H9 (cell line): ENCODE data around the gene MAPRE3. TPM values are rescaled to one million over a fixed set of nuclear protein-coding genes. Genes with fewer than 3 reads are reported as not detected.

ENCODE experiments used
- DNase-seq: peaks from one replicate; pipeline ENCODE4 v3.0.0-alpha.2; 2017
- H2AFZ ChIP-seq: one replicate; pipeline ENCODE4 v1.6.1; 2013; ENCODE audit warnings: mild to moderate bottlenecking, low read length, control low read depth, moderate library complexity
- H2AK5ac ChIP-seq: 2 replicates; pipeline ENCODE4 v1.6.1; 2013; ENCODE audit warnings: low read length, control low read depth, mixed read lengths; ENCODE audit not compliant: insufficient read length
- H2BK120ac ChIP-seq: one replicate; pipeline ENCODE4 v1.6.1; 2013; ENCODE audit warnings: low read depth, mild to moderate bottlenecking, low read length, control low read depth, inconsistent platforms; ENCODE audit not compliant: poor library complexity, severe bottlenecking
- H2BK12ac ChIP-seq: 2 replicates; pipeline ENCODE4 v1.6.1; 2013; ENCODE audit warnings: low read length, control low read depth, mixed read lengths, low read depth; ENCODE audit not compliant: insufficient read length
- H2BK15ac ChIP-seq: 2 replicates; pipeline ENCODE4 v1.6.1; 2013; ENCODE audit warnings: low read depth, low read length, control low read depth
- H2BK20ac ChIP-seq: one replicate; pipeline ENCODE4 v1.6.1; 2013; ENCODE audit warnings: low read depth, mild to moderate bottlenecking, low read length, control low read depth, inconsistent platforms; ENCODE audit not compliant: poor library complexity, severe bottlenecking
- H2BK5ac ChIP-seq: 2 replicates; pipeline ENCODE4 v1.6.1; 2013; ENCODE audit warnings: low read length, control low read depth, mixed read lengths; ENCODE audit not compliant: insufficient read length
- H3K14ac ChIP-seq: 2 replicates; pipeline ENCODE4 v1.6.1; 2013; ENCODE audit warnings: low read length, control low read depth; ENCODE audit not compliant: insufficient read depth
- H3K18ac ChIP-seq: 2 replicates; pipeline ENCODE4 v1.6.1; 2013; ENCODE audit warnings: low read depth, mild to moderate bottlenecking, mixed read lengths, low read length, control low read depth; ENCODE audit not compliant: insufficient read length
- H3K23ac ChIP-seq: 2 replicates; pipeline ENCODE4 v1.6.1; 2013; ENCODE audit warnings: low read length, control low read depth, mixed read lengths, low read depth; ENCODE audit not compliant: insufficient read length
- H3K23me2 ChIP-seq: 2 replicates; pipeline ENCODE4 v1.6.1; 2013; ENCODE audit warnings: low read depth, mild to moderate bottlenecking, mixed read lengths, low read length, control low read depth; ENCODE audit not compliant: insufficient read length, poor library complexity, severe bottlenecking
- H3K27ac ChIP-seq: 2 replicates; pipeline ENCODE4 v1.5.1; 2013; ENCODE audit warnings: low read length, control low read depth, mixed read lengths, low read depth; ENCODE audit not compliant: insufficient read length
- H3K27me3 ChIP-seq: 2 replicates; pipeline ENCODE4 v1.6.1; 2013; ENCODE audit warnings: low read length, control low read depth, inconsistent platforms; ENCODE audit not compliant: insufficient read depth
- H3K4ac ChIP-seq: 2 replicates; pipeline ENCODE4 v1.6.1; 2013; ENCODE audit warnings: low read depth, mild to moderate bottlenecking, control low read depth, inconsistent platforms, low read length, moderate library complexity
- H3K4me1 ChIP-seq: 2 replicates; pipeline ENCODE4 v1.6.1; 2013; ENCODE audit warnings: low read length, control low read depth, inconsistent platforms; ENCODE audit not compliant: insufficient read depth
- H3K4me2 ChIP-seq: 2 replicates; pipeline ENCODE4 v1.6.1; 2013; ENCODE audit warnings: low read length, control low read depth, mixed read lengths; ENCODE audit not compliant: insufficient read length, insufficient read depth
- H3K56ac ChIP-seq: 2 replicates; pipeline ENCODE4 v1.6.1; 2013; ENCODE audit warnings: low read depth, mild to moderate bottlenecking, mixed read lengths, low read length, control low read depth; ENCODE audit not compliant: insufficient read length
- H3K79me1 ChIP-seq: 2 replicates; pipeline ENCODE4 v1.6.1; 2013; ENCODE audit warnings: low read depth, mild to moderate bottlenecking, moderate library complexity, low read length, control low read depth, inconsistent platforms; ENCODE audit not compliant: insufficient read depth, poor library complexity, severe bottlenecking
- H3K79me2 ChIP-seq: 2 replicates; pipeline ENCODE4 v1.6.1; 2013; ENCODE audit warnings: low read length, control low read depth, inconsistent platforms; ENCODE audit not compliant: insufficient read depth
- H3K9ac ChIP-seq: 2 replicates; pipeline ENCODE4 v1.6.1; 2013; ENCODE audit warnings: low read length, control low read depth, mixed read lengths; ENCODE audit not compliant: insufficient read length; ENCODE audit errors: extremely low read depth
- H3K9me3 ChIP-seq: one replicate; pipeline ENCODE4 v1.6.1; 2013; ENCODE audit warnings: low read depth, low read length, inconsistent platforms; ENCODE audit not compliant: control insufficient read depth
- H3T11ph ChIP-seq: one replicate; pipeline ENCODE4 v1.6.1; 2013; ENCODE audit warnings: mild to moderate bottlenecking, low read length, control low read depth, inconsistent platforms
- H4K20me1 ChIP-seq: one replicate; pipeline ENCODE4 v1.6.1; 2013; ENCODE audit not compliant: control insufficient read depth, insufficient read length, insufficient read depth
- H4K5ac ChIP-seq: 2 replicates; pipeline ENCODE4 v1.6.1; 2013; ENCODE audit warnings: low read depth, mild to moderate bottlenecking, mixed read lengths, low read length, control low read depth; ENCODE audit not compliant: insufficient read length
- H4K8ac ChIP-seq: replicated peaks from 2 replicates; pipeline ENCODE4 v1.6.1; 2013; ENCODE audit warnings: low read length, control low read depth, mixed read lengths, low read depth; ENCODE audit not compliant: insufficient read length
- H4K91ac ChIP-seq: 2 replicates; pipeline ENCODE4 v1.6.1; 2013; ENCODE audit warnings: low read depth, mild to moderate bottlenecking, moderate library complexity, mixed read lengths, low read length, control low read depth; ENCODE audit not compliant: insufficient read length
- H3K27ac Mint-ChIP-seq, 3 experiments: 2 replicates in 2 of 3; 3 replicates in 1 of 3; pipeline ENCODE4 v1.8.0; 2020 to 2021; ENCODE audit warnings: mixed read lengths in 3 of 3, mild to moderate bottlenecking in 1 of 3, moderate library complexity in 1 of 3
- H3K27me3 Mint-ChIP-seq: 2 replicates; pipeline ENCODE4 v1.8.0; 2021; ENCODE audit warnings: low read depth, mild to moderate bottlenecking, moderate library complexity, mixed read lengths
- H3K36me3 Mint-ChIP-seq, 3 experiments: 2 replicates in 2 of 3; 3 replicates in 1 of 3; pipeline ENCODE4 v1.8.0; 2020 to 2021; ENCODE audit warnings: low read depth in 3 of 3, mixed read lengths in 3 of 3; ENCODE audit not compliant: insufficient read depth in 1 of 3
- H3K4me1 Mint-ChIP-seq, 2 experiments: 2 replicates each; pipeline ENCODE4 v1.8.0; 2020; ENCODE audit warnings: mixed read lengths in 2 of 2
- H3K4me3 Mint-ChIP-seq, 2 experiments: 2 replicates in 1 of 2; 3 replicates in 1 of 2; pipeline ENCODE4 v1.8.0; 2020 to 2021; ENCODE audit warnings: mild to moderate bottlenecking in 2 of 2, mixed read lengths in 2 of 2, moderate library complexity in 1 of 2
- H3K9me3 Mint-ChIP-seq, 2 experiments: 2 replicates in 1 of 2; 3 replicates in 1 of 2; pipeline ENCODE4 v1.8.0; 2020; ENCODE audit warnings: mild to moderate bottlenecking in 2 of 2, mixed read lengths in 2 of 2, moderate library complexity in 1 of 2
- CTCF ChIP-seq: fragments of 200-600 bp; sonication (generic); conservative IDR thresholded peaks from 3 replicates; pipeline ENCODE4 v1.8.0; 2021; ENCODE audit warnings: antibody characterized with exemption, mild to moderate bottlenecking
- WGBS: extraction: QIAGEN DNeasy Blood & Tissue Kit; methylation state at CpG from one replicate; pipeline ENCODE4 v1.1.7; 2013; ENCODE audit warnings: missing lambda C conversion rate, low lambda C conversion rate, mixed read lengths; ENCODE audit not compliant: insufficient read length; ENCODE audit errors: extremely low coverage; 5-methylcytosine and 5-hydroxymethylcytosine counted together
- total RNA-seq: library from RNA; stranded (reverse); gene quantifications from 2 replicates; pipeline ENCODE4 v1.2.1, GENCODE V29; 2021

The MAPRE3 gene
- total RNA-seq, 1 experiment from 2014 or later, result 2.0 TPM

- Histone ChIP-seq H4K5ac (no peak overlapping the region), H3K14ac (no peak overlapping the region), H3K23me2 (no peaks in the 10 kb centered on the region), H3K27me3 (no peaks in the 10 kb centered on the region), H4K8ac (no peak overlapping the region), H2BK15ac (no peak overlapping the region), H3K4me2 (no peak overlapping the region), H2AK5ac (no peak overlapping the region), H2AFZ (no peak overlapping the region), H2BK5ac (no peak overlapping the region), H3K23ac (no peak overlapping the region), H3K56ac (no peak overlapping the region), H3K79me1 (no peaks in the 10 kb centered on the region), H4K91ac (no peak overlapping the region), H2BK20ac (no peak overlapping the region), H3T11ph (no peak overlapping the region), H3K79me2 (no peaks in the 10 kb centered on the region), H3K18ac (no peak overlapping the region), H3K4ac (no peak overlapping the region), H3K9ac (no peak overlapping the region), H2BK12ac (no peak overlapping the region), H3K9me3 (no peaks in the 10 kb centered on the region), H2BK120ac (no peak overlapping the region), H4K20me1 (peaks cover 2% of the 10 kb centered on the region), H3K4me1 (no peaks in the 10 kb centered on the region), H3K27ac (no peak overlapping the region)
- no peak for DNase-seq
- H3K4me3 Mint-ChIP-seq, result no peak overlapping the region
- H3K36me3 Mint-ChIP-seq, result no peaks in the 10 kb centered on the region; a peak in 1 of 7 replicates
- H3K27ac Mint-ChIP-seq, result no peak overlapping the region
- no CpG with 5 or more reads among the region's 9 CpGs for WGBS
- peaks cover 7% of the 10 kb centered on the region for H3K27me3 Mint-ChIP-seq
- H3K9me3 Mint-ChIP-seq, result no peaks in the 10 kb centered on the region; a peak in 1 of 5 replicates
- no peak for TF ChIP-seq CTCF
- H3K4me1 Mint-ChIP-seq, result peaks cover 4% of the 10 kb centered on the region in 2 experiments; a peak in 3 of 4 replicates
These were observed 33.4 kb downstream of the MAPRE3 start for GRCh38 chr2:27003857-27004256.
